ENCODE results near the gene RNF26.

DNA sequence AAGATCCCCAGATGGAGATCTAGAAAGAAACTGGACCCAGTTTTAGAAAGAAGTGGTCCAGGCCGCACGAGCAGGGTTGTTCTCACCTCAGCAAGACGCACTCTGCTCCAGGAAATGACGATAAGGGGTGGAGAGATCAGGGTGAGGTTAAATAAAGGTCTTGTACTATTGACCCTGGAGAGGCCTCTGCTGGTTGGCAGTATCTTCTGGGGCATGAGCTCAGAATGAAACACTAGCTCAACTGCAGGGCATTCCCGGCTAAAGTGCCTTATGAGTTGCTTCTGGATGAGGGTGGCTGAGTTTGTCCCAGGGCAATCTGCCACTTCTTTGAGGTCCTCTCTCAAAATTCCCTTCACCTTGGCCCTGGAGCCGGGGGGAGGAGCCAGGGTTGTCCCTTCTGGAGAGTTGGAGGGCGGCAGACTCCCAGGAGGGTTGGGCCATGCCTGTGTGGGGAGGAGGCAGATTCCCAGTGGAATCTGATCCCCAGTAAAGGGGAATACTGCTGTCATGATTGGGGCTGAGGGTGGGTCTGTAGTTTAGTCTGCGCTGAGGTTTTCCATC, 36.2 kb downstream of the RNF26 start:
- TF ChIP-seq MYC (IDR thresholded peaks at IDR 0.05; ENCODE audit: low read depth, low read length) = no peak
- no peak for TF ChIP-seq POLR2A (IDR thresholded peaks at IDR 0.05; ENCODE audit: extremely low read depth, insufficient read length)
- TF ChIP-seq, protein P1, sequence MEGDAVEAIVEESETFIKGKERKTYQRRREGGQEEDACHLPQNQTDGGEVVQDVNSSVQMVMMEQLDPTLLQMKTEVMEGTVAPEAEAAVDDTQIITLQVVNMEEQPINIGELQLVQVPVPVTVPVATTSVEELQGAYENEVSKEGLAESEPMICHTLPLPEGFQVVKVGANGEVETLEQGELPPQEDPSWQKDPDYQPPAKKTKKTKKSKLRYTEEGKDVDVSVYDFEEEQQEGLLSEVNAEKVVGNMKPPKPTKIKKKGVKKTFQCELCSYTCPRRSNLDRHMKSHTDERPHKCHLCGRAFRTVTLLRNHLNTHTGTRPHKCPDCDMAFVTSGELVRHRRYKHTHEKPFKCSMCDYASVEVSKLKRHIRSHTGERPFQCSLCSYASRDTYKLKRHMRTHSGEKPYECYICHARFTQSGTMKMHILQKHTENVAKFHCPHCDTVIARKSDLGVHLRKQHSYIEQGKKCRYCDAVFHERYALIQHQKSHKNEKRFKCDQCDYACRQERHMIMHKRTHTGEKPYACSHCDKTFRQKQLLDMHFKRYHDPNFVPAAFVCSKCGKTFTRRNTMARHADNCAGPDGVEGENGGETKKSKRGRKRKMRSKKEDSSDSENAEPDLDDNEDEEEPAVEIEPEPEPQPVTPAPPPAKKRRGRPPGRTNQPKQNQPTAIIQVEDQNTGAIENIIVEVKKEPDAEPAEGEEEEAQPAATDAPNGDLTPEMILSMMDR (IDR thresholded peaks at IDR 0.05; ENCODE audit: low read depth, low read length) = no peak
- TF ChIP-seq, protein P2, sequence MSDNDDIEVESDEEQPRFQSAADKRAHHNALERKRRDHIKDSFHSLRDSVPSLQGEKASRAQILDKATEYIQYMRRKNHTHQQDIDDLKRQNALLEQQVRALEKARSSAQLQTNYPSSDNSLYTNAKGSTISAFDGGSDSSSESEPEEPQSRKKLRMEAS (IDR thresholded peaks at IDR 0.05; ENCODE audit: low read depth, low read length) = no peak

All from NB4 (cell line).